BJ (cell line): ENCODE results near the gene EID3. TPM values are rescaled to one million over a fixed set of nuclear protein-coding genes. Genes with fewer than 3 reads are reported as not detected.
"Not testable (repeated sequence)": the region's sequence is repeated elsewhere in the genome, so short reads cannot be mapped to it uniquely, and the experiment has no call there.

ENCODE experiments used
- CTCF ChIA-PET: fragments of 350-600 bp; formaldehyde crosslinking; extraction: SDS; loops from one replicate; lab custom pipeline; 2021; ENCODE audit warnings: antibody characterized with exemption, inconsistent platforms; lab: Yijun Ruan, JAX
- POLR2A ChIA-PET: fragments of 300-600 bp; sonication (Branson Sonifier 250); formaldehyde crosslinking; extraction: SDS; loops from one replicate; lab custom pipeline; 2021; ENCODE audit warnings: antibody characterized with exemption; lab: Charles Lee
- DNase-seq: peaks from one replicate; pipeline ENCODE4 v3.0.0-alpha.2; 2011; ENCODE audit warnings: low read depth
- H3K27me3 ChIP-seq: 2 replicates; pipeline ENCODE4 v1.6.0; 2011; ENCODE audit warnings: low read length; ENCODE audit not compliant: control insufficient read depth, insufficient read depth
- H3K36me3 ChIP-seq: 2 replicates; pipeline ENCODE4 v1.5.1; 2011; ENCODE audit warnings: low read length; ENCODE audit not compliant: control insufficient read depth, insufficient read depth
- H3K4me3 ChIP-seq: 2 replicates; pipeline ENCODE4 v1.5.1; 2011; ENCODE audit warnings: low read depth, mild to moderate bottlenecking, control low read depth, low read length
- CTCF ChIP-seq: IDR thresholded peaks from 2 replicates; pipeline ENCODE4 v1.5.1; 2011; ENCODE audit warnings: low read depth, mild to moderate bottlenecking, control low read depth, inconsistent platforms, low read length, moderate library complexity; ENCODE audit not compliant: insufficient read depth
- polyA plus RNA-seq: library from polyadenylated mRNA; depleted of rRNA; stranded (reverse); fragments of >200 nt; gene quantifications from 2 replicates; pipeline ENCODE4 v1.2.3, GENCODE V29; 2011

The EID3 gene
- polyA plus RNA-seq, 1 experiment: 2.0 TPM

- peaks cover 15% of the 10 kb centered on the region for H3K36me3 ChIP-seq
- no peaks in the 10 kb centered on the region for H3K27me3 ChIP-seq
- DNase-seq: no peak
- no peak overlapping the region for H3K4me3 ChIP-seq
- CTCF ChIA-PET: no interaction called here
- POLR2A ChIA-PET: no interaction called here
- TF ChIP-seq CTCF: no peak
Observed at GRCh38 chr12:104329707-104330532, 26.4 kb downstream of the EID3 start.

- no peak for TF ChIP-seq CTCF
- no peak for DNase-seq
- CTCF ChIA-PET: no interaction called here
- Histone ChIP-seq H3K27me3 (no peaks in the 10 kb centered on the region), H3K36me3 (peaks cover 17% of the 10 kb centered on the region), H3K4me3 (no peak overlapping the region)
- POLR2A ChIA-PET: no interaction called here
Observed at GRCh38 chr12:104331376-104331775, 27.8 kb downstream of the EID3 start.

GRCh38 chr12:104332273-104332672 is 28.7 kb downstream of the EID3 start:
- H3K36me3 ChIP-seq: peaks cover 16% of the 10 kb centered on the region
- POLR2A ChIA-PET, DNase-seq, H3K27me3 ChIP-seq, CTCF ChIA-PET, H3K4me3 ChIP-seq: not testable (repeated sequence)

GRCh38 chr12:104333692-104334255 is 30.2 kb downstream of the EID3 start:
- ChIA-PET CTCF (interaction anchor here (1.4 kb wide), 1 partner anchor 16 kb away, joined by 3 read pairs; no protein-coding TSS in a partner anchor), POLR2A (no interaction called here)
- TF ChIP-seq CTCF: no peak
- DNase-seq: no peak
- H3K36me3 ChIP-seq: peaks cover 13% of the 10 kb centered on the region
- no peaks in the 10 kb centered on the region for H3K27me3 ChIP-seq
- no peak overlapping the region for H3K4me3 ChIP-seq

GRCh38 chr12:104334581-104334980 is 31.0 kb downstream of the EID3 start:
- TF ChIP-seq CTCF: no peak
- H3K36me3 ChIP-seq: peaks cover 14% of the 10 kb centered on the region
- ChIA-PET CTCF (no interaction called here), POLR2A (no interaction called here)
- no peaks in the 10 kb centered on the region for H3K27me3 ChIP-seq
- H3K4me3 ChIP-seq: no peak overlapping the region
- DNase-seq: no peak
